GM10266 (cell line): ENCODE results near the gene ECD.

Experiments used
- DNase-seq: peaks from one replicate; pipeline ENCODE4 v3.0.0; 2012; ENCODE audit errors: extremely low spot score
- TF ChIP-seq, protein P1 (sequence below): IDR thresholded peaks from 2 replicates; pipeline ENCODE4 v1.5.1; 2012; ENCODE audit warnings: mild to moderate bottlenecking, low read depth; ENCODE audit not compliant: control insufficient read depth, insufficient read depth; ENCODE audit errors: missing control alignments

Gene ECD

DNA sequence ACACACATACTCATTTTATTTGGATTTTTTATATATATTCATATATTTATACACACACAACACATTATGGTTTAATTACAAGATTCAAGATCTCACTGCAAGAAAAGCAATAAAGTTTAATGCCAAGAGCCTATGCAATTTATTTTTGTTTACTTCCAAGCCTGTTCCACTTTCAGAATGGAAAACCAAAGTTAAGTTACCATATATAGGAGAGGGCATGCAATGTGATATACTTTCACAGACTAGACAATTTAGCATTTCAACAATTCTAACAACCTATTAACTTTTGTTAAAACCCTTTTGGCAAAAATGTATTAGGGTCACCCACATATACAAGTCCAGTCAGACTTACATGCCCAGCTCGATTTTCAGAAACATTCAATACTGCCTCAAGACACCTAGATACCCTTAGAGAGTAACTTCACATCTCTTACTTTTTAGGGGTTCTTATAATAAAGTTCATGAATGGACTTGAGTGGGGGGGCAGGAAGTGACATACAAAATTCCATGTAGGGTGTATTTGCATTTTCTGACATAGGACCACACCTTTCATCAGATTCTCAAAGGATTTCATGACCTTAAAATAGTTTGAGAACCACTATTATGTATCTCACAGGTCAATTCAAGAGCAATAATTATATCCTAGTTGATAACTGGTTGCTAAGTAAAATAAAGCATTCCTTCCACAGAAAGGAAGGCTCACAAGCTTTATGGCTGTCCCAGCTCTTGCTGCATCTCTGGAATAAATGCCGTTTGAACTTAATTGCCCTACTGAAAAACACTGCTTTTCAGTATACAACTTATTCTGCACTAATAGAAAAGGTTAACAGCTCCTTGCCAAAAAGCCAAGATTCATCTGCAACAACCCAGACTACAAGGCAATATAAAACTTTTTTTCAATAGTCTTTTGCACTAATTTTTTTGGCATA is 73.6 kb downstream of the ECD start:
- no peak for DNase-seq
- TF ChIP-seq, protein P1, sequence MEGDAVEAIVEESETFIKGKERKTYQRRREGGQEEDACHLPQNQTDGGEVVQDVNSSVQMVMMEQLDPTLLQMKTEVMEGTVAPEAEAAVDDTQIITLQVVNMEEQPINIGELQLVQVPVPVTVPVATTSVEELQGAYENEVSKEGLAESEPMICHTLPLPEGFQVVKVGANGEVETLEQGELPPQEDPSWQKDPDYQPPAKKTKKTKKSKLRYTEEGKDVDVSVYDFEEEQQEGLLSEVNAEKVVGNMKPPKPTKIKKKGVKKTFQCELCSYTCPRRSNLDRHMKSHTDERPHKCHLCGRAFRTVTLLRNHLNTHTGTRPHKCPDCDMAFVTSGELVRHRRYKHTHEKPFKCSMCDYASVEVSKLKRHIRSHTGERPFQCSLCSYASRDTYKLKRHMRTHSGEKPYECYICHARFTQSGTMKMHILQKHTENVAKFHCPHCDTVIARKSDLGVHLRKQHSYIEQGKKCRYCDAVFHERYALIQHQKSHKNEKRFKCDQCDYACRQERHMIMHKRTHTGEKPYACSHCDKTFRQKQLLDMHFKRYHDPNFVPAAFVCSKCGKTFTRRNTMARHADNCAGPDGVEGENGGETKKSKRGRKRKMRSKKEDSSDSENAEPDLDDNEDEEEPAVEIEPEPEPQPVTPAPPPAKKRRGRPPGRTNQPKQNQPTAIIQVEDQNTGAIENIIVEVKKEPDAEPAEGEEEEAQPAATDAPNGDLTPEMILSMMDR = no peak

DNA sequence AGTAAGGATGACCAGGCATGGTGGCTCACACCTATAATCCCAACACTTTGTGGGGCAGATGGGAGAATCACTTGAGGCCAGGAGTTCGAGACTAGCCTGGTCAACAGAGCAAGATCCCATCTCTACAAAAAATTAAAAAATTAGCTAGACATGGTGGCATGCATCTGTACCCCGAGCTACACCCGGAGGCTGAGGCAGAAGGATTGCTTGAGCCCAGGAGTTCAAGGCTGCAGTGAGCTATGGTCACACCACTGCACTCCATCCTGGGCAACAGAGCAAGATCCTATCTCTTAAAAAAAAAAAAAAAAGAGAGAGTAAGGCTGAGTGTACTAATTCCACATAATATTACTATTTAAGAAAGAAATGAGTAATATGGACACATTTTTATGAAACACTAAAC is 75.0 kb downstream of the ECD start:
- TF ChIP-seq, protein P1 = no peak
- no peak for DNase-seq

DNA sequence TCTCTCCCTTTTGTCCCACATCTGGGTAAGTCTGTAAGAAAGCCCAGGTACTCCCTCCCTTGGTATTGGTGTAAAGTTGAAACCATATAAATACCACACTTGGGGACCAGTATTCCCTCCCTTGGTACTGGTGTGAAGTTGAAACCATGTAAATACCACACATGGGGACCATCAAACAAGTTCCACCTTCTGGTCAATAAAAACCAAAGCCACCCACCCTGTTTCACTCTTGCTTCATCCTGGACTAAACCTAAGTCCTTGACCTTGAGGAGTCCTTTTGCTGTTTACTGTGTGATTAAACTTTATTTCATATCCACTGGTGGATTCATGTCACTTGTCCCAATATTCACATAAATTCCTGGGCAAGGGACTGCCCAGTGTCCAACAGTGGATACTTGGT is 79.5 kb downstream of the ECD start:
- no peak for DNase-seq
- TF ChIP-seq, protein P1 = no peak

DNA sequence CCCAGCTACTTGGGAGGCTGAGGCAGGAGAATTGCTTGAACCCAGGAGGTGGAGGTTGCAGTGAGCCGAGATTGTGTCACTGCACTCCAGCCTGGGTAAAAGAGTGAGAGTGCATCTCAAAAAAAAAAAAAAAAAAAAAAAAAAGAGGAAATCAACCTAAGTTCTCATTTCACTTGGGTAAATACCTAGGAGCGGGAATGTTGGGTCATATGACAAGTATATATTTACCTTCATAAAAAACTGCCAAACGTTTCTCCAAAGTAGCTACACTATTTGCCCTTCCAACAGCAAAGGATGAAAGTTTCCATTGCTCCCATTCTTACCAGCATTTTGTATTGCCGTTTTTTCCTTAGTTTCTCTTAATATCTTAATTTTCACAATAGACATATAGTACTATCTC is 81.0 kb downstream of the ECD start:
- no peak for DNase-seq
- TF ChIP-seq, protein P1 = no peak

DNA sequence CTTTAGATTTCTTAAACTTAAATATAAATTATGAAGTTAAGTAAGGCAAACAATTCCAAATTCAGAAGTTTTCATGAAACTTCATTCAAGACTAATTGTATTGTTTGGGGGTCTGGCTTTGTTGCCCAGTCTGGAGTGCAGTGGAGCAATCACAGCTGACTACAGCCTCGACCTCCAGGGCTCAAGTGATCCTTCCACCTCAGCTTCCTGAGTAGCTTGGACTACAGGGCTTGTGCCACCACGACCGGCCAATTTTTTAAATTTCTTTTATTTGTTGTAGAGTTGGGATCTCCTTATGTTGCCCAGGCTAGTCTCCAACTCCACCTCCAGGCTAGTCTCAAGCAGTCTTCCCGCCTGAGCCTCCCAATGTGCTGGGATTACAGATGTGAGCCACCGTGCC is 83.6 kb downstream of the ECD start:
- DNase-seq = no peak
- TF ChIP-seq, protein P1 = no peak
